ENCODE measurements around the gene ISYNA1. TPM values are rescaled to one million over a fixed set of nuclear protein-coding genes. Genes with fewer than 3 reads are reported as not detected.

Gene ISYNA1
- total and polyA plus RNA-seq, 2 of the 13 experiments (the other 11 are each of a cell fraction or from before 2014, with no cell fraction given), result 29.6 to 48.5 TPM

- TF ChIP-seq HNF4A (CRISPR knock-in tag; IDR thresholded peaks at IDR 0.05) (no peak), NR0B2 (CRISPR knock-in tag; IDR thresholded peaks at IDR 0.05) (0 out of 2 replicates have a peak, but pooled peaks have one; percentile 15), GFI1 (CRISPR knock-in tag; IDR thresholded peaks at IDR 0.05; ENCODE audit: borderline replicate concordance) (no peak), ZNF543 (CRISPR knock-in tag; IDR thresholded peaks at IDR 0.05) (no peak), ZKSCAN8 (CRISPR knock-in tag; IDR thresholded peaks at IDR 0.05; ENCODE audit: borderline replicate concordance) (no peak), ZNF816 (CRISPR knock-in tag; IDR thresholded peaks at IDR 0.05; ENCODE audit: borderline replicate concordance) (no peak), CHD4 (IDR thresholded peaks at IDR 0.05; ENCODE audit: borderline replicate concordance, low read length) (peak; percentile 79; the same call in 1 of the 2 replicates), ZNF598 (CRISPR knock-in tag; IDR thresholded peaks at IDR 0.05; ENCODE audit: borderline replicate concordance) (no peak), ZNF256 (CRISPR knock-in tag; conservative IDR thresholded peaks at IDR 0.05) (no peak), RBM22 (optimal IDR thresholded peaks at IDR 0.05; ENCODE audit: low read length) (peak; percentile 27), HNRNPL (IDR thresholded peaks at IDR 0.05; ENCODE audit: low read depth, low read length) (peak; percentile 36; the same call in 1 of the 2 replicates)
- CTCF ChIA-PET (ENCODE audit: low intra/inter-chr PET ratio, low total read pairs), result interaction anchor here (1.7 kb wide), 1 partner anchor 10 kb away, joined by 13 read pairs; no protein-coding TSS in a partner anchor
- in situ Hi-C loops (cut with HindIII; ENCODE audit: extremely low pct_ligation_motif_present, low pct_unique_long_range_greater_than_20kb), result no loop called here
- no peaks in the 10 kb centered on the region for H3K27me3 ChIP-seq (ENCODE audit: control insufficient read depth in 1 of 2, insufficient read depth in 2 of 2, low read length in 2 of 2)
- no peak overlapping the region for H3K9ac ChIP-seq (ENCODE audit: insufficient read depth, low read depth, low read length)
- ATAC-seq (no peak), DNase-seq (ENCODE audit: low spot score) (no peak), FAIRE-seq (no peak)
- H3K4me2 ChIP-seq (ENCODE audit: low read depth, low read length), result no peak overlapping the region
- H2AFZ ChIP-seq (ENCODE audit: low read length), result no peak overlapping the region
- intact Hi-C loops (cut with micrococcal nuclease; ENCODE audit: unreplicated experiment), result no loop called here
- peaks cover 15% of the 10 kb centered on the region; the same call in 1 of the 2 replicates for H4K20me1 ChIP-seq (ENCODE audit: insufficient read depth, low read length)
- over 99% methylated on average over 15 of the region's 22 CpGs for WGBS (ENCODE audit: low lambda C conversion rate)
- no TSS peak for BruUV-seq (replicated peaks)
- no peak overlapping the region for H3K27ac ChIP-seq (ENCODE audit: extremely low read length, insufficient read depth, low read length)
- no peaks in the 10 kb centered on the region for H3K79me2 ChIP-seq (ENCODE audit: insufficient read depth, low read length)
- H3K9me3 ChIP-seq (ENCODE audit: low read length), result no peaks in the 10 kb centered on the region
- peaks cover 21% of the 10 kb centered on the region for H3K4me1 ChIP-seq (ENCODE audit: insufficient read depth, low read length)
- peaks cover 28 to 66% of the 10 kb centered on the region in 2 experiments for H3K36me3 ChIP-seq (replicated peaks in 1 of 2; ENCODE audit: control insufficient read depth in 1 of 2, insufficient read depth in 2 of 2, low read length in 2 of 2)
- H3K4me3 ChIP-seq (replicated peaks in 1 of 3; ENCODE audit: insufficient read depth in 1 of 3, low read depth in 2 of 3, low read length in 3 of 3), result no peak overlapping the region
- POLR2A ChIA-PET, result interaction anchor here (0.5 to 1.0 kb wide), 4 partner anchors 10 to 23 kb away, joined by 3 to 5 read pairs (median 3); no protein-coding TSS in a partner anchor
These were observed 23.5 kb upstream of the ISYNA1 start for GRCh38 chr19:18461471-18461870.
